ENCODE results near the gene DCP1A. TPM values are rescaled to one million over a fixed set of nuclear protein-coding genes. Genes with fewer than 3 reads are reported as not detected.

The DCP1A gene
- total RNA-seq, 4 donors from 2014 or later = 20.7 to 37.4 (median 27.1) TPM

DNA sequence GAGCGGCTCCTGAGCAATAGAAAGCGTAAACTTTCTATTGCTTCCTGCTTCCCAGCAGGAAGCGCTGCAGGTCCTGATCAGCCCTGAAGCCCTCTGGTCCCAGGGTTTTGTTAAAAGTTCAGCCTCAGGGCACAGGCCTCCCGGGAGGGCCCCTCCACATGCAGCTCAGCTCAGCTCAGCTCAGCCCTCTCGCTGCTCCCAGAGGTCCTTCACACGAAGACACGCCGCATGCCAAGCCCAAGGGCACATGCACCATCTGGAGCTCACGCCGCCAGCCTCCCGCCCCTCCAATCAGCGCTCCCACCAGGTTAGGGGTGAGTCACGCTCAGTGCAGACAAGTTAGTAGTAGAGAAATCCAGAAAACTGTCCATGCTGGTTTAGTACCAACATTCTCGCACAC lies 104.2 kb downstream of the DCP1A start:
- TF ChIP-seq EP300 (IDR thresholded peaks at IDR 0.05) (no peak), POLR2A (IDR thresholded peaks at IDR 0.05) (no peak), CTCF (IDR thresholded peaks at IDR 0.05) (no peak), POLR2AphosphoS5 (IDR thresholded peaks at IDR 0.05) (no peak)
- Histone ChIP-seq H3K4me3 (no peak overlapping the region), H3K36me3 (peaks cover 0 to 57% of the 10 kb centered on the region in 2 donors), H3K27ac (peak overlapping the region in 2 of 4 donors; percentile 31 to 38), H3K4me1 (peaks cover 0 to 72% (median 11%) of the 10 kb centered on the region in 3 donors), H3K9me3 (no peaks in the 10 kb centered on the region), H3K27me3 (no peaks in the 10 kb centered on the region)
- WGBS, 2 donors (ENCODE audit: low coverage in 1 of 2) = 70 to 73% methylated on average over 2 to 3 of the region's 14 CpGs
- ATAC-seq = no peak

GRCh38 chr3:53242642-53243041 lies 104.7 kb downstream of the DCP1A start:
- peak; percentile 46 for ATAC-seq
- TF ChIP-seq EP300 (IDR thresholded peaks at IDR 0.05) = no peak
- no peak for TF ChIP-seq CTCF (IDR thresholded peaks at IDR 0.05)
- no peak for TF ChIP-seq POLR2A (IDR thresholded peaks at IDR 0.05)
- TF ChIP-seq POLR2AphosphoS5 (IDR thresholded peaks at IDR 0.05) = no peak
- Histone ChIP-seq H3K4me3 (no peak overlapping the region), H3K36me3 (peaks cover 0 to 62% of the 10 kb centered on the region in 2 donors), H3K27ac (peak overlapping the region in 3 of 4 donors; percentile 31 to 62 (median 38)), H3K27me3 (no peaks in the 10 kb centered on the region), H3K9me3 (no peaks in the 10 kb centered on the region), H3K4me1 (peaks cover 0 to 72% (median 14%) of the 10 kb centered on the region in 3 donors)
- WGBS, 2 donors (ENCODE audit: low coverage in 1 of 2) = 50 to 80% methylated on average over 1 of the region's 4 CpGs

- H3K27me3 ChIP-seq = no peaks in the 10 kb centered on the region
- no peak for ATAC-seq
- TF ChIP-seq POLR2AphosphoS5 (IDR thresholded peaks at IDR 0.05) (no peak), CTCF (IDR thresholded peaks at IDR 0.05) (no peak), EP300 (IDR thresholded peaks at IDR 0.05) (no peak), POLR2A (IDR thresholded peaks at IDR 0.05) (no peak)
- H3K4me3 ChIP-seq = no peak overlapping the region
- H3K9me3 ChIP-seq = no peaks in the 10 kb centered on the region
- H3K27ac ChIP-seq = peak overlapping the region in 3 of 4 donors; percentile 31 to 62 (median 38)
- peaks cover 0 to 74% (median 14%) of the 10 kb centered on the region in 3 donors for H3K4me1 ChIP-seq
- peaks cover 0 to 67% of the 10 kb centered on the region in 2 donors for H3K36me3 ChIP-seq
- WGBS, 2 donors (ENCODE audit: low coverage in 1 of 2) = 90 to 100% methylated on average over 1 to 2 of the region's 7 CpGs
Observed at GRCh38 chr3:53242155-53242554, 105.2 kb downstream of the DCP1A start.

GRCh38 chr3:53240989-53241972 lies 106.1 kb downstream of the DCP1A start:
- 100% methylated on average over 3 of the region's 28 CpGs; no CpG with 5 or more reads in 1 of the 2 donors for WGBS, 2 donors (ENCODE audit: low coverage in 1 of 2)
- Histone ChIP-seq H3K27me3 (no peaks in the 10 kb centered on the region), H3K4me3 (no peak overlapping the region), H3K36me3 (peaks cover 0 to 75% of the 10 kb centered on the region in 2 donors), H3K4me1 (peaks cover 0 to 83% (median 20%) of the 10 kb centered on the region in 3 donors), H3K9me3 (no peaks in the 10 kb centered on the region), H3K27ac (peak overlapping the region in 3 of 4 donors; percentile 31 to 62 (median 46))
- no peak for ATAC-seq
- TF ChIP-seq CTCF (IDR thresholded peaks at IDR 0.05) (no peak), EP300 (IDR thresholded peaks at IDR 0.05) (no peak), POLR2AphosphoS5 (IDR thresholded peaks at IDR 0.05) (no peak), POLR2A (IDR thresholded peaks at IDR 0.05) (no peak)

All from gastroesophageal sphincter (tissue), 4 donors.